NCI-H345 treated with DMSO at 0.1 percent for 48 hours (cell line): ENCODE data around the gene PDXK.
"Not testable (repeated sequence)": the region's sequence is repeated elsewhere in the genome, so short reads cannot be mapped to it uniquely, and the experiment has no call there.

Source experiments
- DNase-seq: peaks from one replicate; lab custom pipeline; 2025; ENCODE audit not compliant: unreplicated experiment; lab: John Stamatoyannopoulos, UW

PDXK gene

GRCh38 chr21:43697758-43698643 is 20.9 kb upstream of the PDXK start:
- no peak for DNase-seq

GRCh38 chr21:43699492-43699777 is 19.5 kb upstream of the PDXK start:
- not testable (repeated sequence) for DNase-seq

GRCh38 chr21:43699933-43700599 is 18.9 kb upstream of the PDXK start:
- DNase-seq, result no peak

- no peak for DNase-seq
These were observed 16.8 kb upstream of the PDXK start for GRCh38 chr21:43701936-43702784.

- DNase-seq, result no peak
These were observed 16.2 kb upstream of the PDXK start for GRCh38 chr21:43702785-43703034.

GRCh38 chr21:43703035-43703880 is 15.7 kb upstream of the PDXK start:
- no peak for DNase-seq

GRCh38 chr21:43707462-43707861 is 11.5 kb upstream of the PDXK start:
- DNase-seq, result no peak

- no peak for DNase-seq
These were observed 10.1 kb upstream of the PDXK start for GRCh38 chr21:43708745-43709381.

GRCh38 chr21:43712268-43712942 is 6.5 kb upstream of the PDXK start:
- DNase-seq, result peak; percentile 53

- DNase-seq, result not testable (repeated sequence)
These were observed 5.8 kb upstream of the PDXK start for GRCh38 chr21:43713123-43713522.

GRCh38 chr21:43716376-43717165 is 2.4 kb upstream of the PDXK start:
- DNase-seq, result no peak

GRCh38 chr21:43717166-43717853 is 1.6 kb upstream of the PDXK start:
- DNase-seq, result no peak

GRCh38 chr21:43717967-43718871 is 710 bp upstream of the PDXK start:
- no peak for DNase-seq

GRCh38 chr21:43719748-43720538 is 1.0 kb downstream of the PDXK start:
- no peak for DNase-seq

- no peak for DNase-seq
These were observed 1.7 kb downstream of the PDXK start for GRCh38 chr21:43720539-43721166.

GRCh38 chr21:43721206-43721605 is 2.3 kb downstream of the PDXK start:
- no peak for DNase-seq
